ENCODE measurements around the gene LITAF. TPM values are rescaled to one million over a fixed set of nuclear protein-coding genes. Genes with fewer than 3 reads are reported as not detected.

The LITAF gene
- total and polyA plus RNA-seq, 12 donors = 17.3 to 83.2 (median 51.3) TPM

DNA sequence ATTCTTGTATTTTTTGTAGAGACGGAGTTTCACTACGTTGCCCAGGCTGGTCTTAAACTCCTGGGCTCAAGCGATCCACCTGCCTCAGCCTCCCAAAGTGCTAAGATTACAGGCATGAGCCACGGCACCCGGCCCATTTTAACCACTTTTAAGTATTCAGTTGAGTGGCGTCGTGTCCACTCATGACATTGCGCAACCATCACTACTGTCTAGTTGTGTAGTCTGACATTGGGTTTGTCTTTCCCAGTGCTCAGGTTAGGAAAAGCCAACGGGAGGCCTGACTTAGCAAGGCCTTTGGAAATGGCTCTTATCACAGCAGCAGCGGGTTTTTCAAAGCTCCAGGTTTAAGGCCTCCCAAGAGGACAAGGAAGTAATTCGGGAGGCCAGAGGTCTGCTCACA, 58.7 kb downstream of the LITAF start:
- TF ChIP-seq POLR2A (IDR thresholded peaks at IDR 0.05) = no peak
- TF ChIP-seq, protein P1, sequence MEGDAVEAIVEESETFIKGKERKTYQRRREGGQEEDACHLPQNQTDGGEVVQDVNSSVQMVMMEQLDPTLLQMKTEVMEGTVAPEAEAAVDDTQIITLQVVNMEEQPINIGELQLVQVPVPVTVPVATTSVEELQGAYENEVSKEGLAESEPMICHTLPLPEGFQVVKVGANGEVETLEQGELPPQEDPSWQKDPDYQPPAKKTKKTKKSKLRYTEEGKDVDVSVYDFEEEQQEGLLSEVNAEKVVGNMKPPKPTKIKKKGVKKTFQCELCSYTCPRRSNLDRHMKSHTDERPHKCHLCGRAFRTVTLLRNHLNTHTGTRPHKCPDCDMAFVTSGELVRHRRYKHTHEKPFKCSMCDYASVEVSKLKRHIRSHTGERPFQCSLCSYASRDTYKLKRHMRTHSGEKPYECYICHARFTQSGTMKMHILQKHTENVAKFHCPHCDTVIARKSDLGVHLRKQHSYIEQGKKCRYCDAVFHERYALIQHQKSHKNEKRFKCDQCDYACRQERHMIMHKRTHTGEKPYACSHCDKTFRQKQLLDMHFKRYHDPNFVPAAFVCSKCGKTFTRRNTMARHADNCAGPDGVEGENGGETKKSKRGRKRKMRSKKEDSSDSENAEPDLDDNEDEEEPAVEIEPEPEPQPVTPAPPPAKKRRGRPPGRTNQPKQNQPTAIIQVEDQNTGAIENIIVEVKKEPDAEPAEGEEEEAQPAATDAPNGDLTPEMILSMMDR (IDR thresholded peaks at IDR 0.05) = no peak
- intact Hi-C loops (cut with DNase I) = no loop called here
- Histone ChIP-seq H3K27ac (no peak overlapping the region), H3K9me3 (replicated peaks in 1 of 3) (no peaks in the 10 kb centered on the region), H3K36me3 (replicated peaks in 1 of 2) (no peaks in the 10 kb centered on the region), H3K4me3 (no peak overlapping the region), H3K4me1 (replicated peaks in 1 of 2) (no peaks in the 10 kb centered on the region), H3K27me3 (peaks cover 4% of the 10 kb centered on the region)
- 90 to 95% (median 93%) methylated on average over 11 of the region's 11 CpGs for WGBS, 4 donors
- no peak for DNase-seq

DNA sequence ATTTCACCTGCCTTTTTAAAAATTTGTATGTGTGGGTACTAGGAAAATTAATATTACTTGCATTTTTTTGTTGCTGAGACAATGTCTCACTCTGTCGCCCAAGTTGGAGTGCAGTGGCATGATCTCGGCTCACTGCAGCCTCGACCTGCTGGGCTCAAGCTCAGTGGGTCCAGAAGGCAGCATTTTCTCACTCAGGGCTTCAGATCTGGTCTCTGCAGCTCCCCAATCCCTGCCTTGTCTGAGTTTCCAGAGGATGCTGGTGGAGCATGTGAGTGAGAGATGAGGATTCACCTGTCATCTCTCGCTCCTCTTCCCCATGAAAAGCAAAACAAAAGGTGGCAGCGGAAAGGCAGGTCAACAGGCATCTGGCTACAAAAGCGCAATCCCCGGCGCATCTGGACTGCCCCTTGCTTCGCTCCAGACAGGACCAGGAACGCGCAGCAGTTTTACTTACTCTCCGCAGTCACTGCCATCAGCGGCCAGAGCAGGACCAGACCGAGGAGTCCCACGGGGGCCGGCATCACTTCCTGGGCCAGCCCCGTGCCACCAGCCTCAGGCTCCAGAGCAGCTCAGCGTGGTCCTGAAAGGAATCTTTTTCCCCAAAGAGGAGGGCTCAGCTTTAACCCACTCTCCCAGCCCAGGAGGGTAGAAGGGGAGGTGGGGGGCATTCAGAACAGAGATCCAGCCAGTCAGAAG, 59.9 kb downstream of the LITAF start:
- Histone ChIP-seq H3K27ac (no peak overlapping the region), H3K36me3 (replicated peaks in 1 of 2) (no peaks in the 10 kb centered on the region), H3K4me3 (no peak overlapping the region), H3K4me1 (replicated peaks in 1 of 2) (no peaks in the 10 kb centered on the region), H3K9me3 (replicated peaks in 1 of 3) (no peaks in the 10 kb centered on the region), H3K27me3 (peaks cover 4% of the 10 kb centered on the region)
- no peak for TF ChIP-seq POLR2A (IDR thresholded peaks at IDR 0.05)
- TF ChIP-seq, protein P1 (IDR thresholded peaks at IDR 0.05) = no peak
- WGBS, 4 donors = 24 to 39% (median 26%) methylated on average over 11 to 18 of the region's 18 CpGs
- intact Hi-C loops (cut with DNase I) = no loop called here
- no peak for DNase-seq

DNA sequence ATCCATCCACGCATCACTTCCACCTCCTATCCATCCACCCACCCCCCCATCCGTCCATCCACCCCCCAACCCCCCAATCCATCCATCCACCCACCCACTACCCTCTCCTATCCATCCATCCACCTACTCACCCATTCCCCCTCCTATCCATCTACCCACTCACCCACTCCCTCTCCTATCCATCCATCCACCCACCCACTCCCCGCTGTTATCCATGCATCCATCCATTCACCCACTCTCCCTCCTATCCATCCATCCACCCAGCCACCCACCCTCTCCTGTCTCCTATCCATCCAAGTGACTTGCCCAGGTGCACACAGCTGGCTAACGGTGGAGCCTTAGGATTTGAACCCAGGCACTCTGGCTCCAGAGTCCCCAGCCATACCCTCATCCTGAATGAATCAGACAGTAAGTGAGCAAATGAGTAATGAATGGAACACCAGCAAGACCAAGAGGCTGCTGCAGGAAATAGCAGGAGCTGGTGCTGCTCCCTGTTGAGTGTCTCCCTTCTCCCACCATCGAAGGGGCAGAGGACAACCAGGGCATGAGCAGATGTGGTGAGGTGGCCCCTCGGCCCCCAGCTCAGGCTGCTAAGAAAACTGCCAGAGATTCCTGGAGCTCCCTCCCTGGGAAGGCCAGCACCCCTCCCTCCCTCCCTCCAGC, 62.5 kb downstream of the LITAF start:
- H3K4me3 ChIP-seq = no peak overlapping the region
- H3K27ac ChIP-seq = no peak overlapping the region
- no peaks in the 10 kb centered on the region for H3K4me1 ChIP-seq (replicated peaks in 1 of 2)
- DNase-seq = no peak
- H3K9me3 ChIP-seq (replicated peaks in 1 of 3) = no peaks in the 10 kb centered on the region
- intact Hi-C loops (cut with DNase I) = no loop called here
- no peaks in the 10 kb centered on the region for H3K36me3 ChIP-seq (replicated peaks in 1 of 2)
- H3K27me3 ChIP-seq = peaks cover 4% of the 10 kb centered on the region
- TF ChIP-seq POLR2A (IDR thresholded peaks at IDR 0.05) = no peak
- TF ChIP-seq, protein P1 (IDR thresholded peaks at IDR 0.05) = no peak
- WGBS, 4 donors = 72 to 90% (median 75%) methylated on average over 5 to 6 of the region's 6 CpGs

DNA sequence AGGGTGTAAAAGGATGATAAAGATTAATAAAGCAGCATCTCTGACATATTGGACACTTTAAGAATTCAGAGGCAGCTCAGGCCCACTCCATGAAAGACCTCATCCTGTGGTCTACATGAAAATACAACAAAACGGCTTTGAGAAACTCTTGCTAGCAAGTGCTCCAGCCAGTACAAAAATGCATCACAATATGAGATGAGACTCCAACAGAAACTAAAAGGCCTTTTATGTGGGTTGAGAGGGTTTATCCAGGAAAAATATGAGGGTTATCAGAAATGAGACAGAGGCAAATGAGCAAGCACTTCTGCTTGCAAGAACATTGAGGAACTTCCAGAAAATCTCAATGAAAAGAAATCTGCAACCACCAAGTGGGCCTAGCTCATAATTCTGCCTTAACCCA, 65.7 kb downstream of the LITAF start:
- no peak overlapping the region for H3K4me3 ChIP-seq
- H3K36me3 ChIP-seq (replicated peaks in 1 of 2) = no peaks in the 10 kb centered on the region
- whole genome bisulfite sequencing, 4 donors = 81 to 100% (median 91%) methylated on average over 1 of the region's 1 CpG
- no peak overlapping the region for H3K27ac ChIP-seq
- intact Hi-C loops (cut with DNase I) = no loop called here
- no peak for TF ChIP-seq POLR2A (IDR thresholded peaks at IDR 0.05)
- TF ChIP-seq, protein P1 (IDR thresholded peaks at IDR 0.05) = no peak
- no peak for DNase-seq
- peaks cover 4% of the 10 kb centered on the region for H3K27me3 ChIP-seq
- H3K4me1 ChIP-seq (replicated peaks in 1 of 2) = no peaks in the 10 kb centered on the region
- H3K9me3 ChIP-seq (replicated peaks in 1 of 3) = no peaks in the 10 kb centered on the region

All from adrenal gland (tissue), 12 donors.